ENCODE measurements around the gene RGS7. TPM values are rescaled to one million over a fixed set of nuclear protein-coding genes. Genes with fewer than 3 reads are reported as not detected.

RGS7 gene
- total RNA-seq, 6 experiments from 2014 or later = not detected

GRCh38 chr1:241375886-241376285 lies 18.9 kb upstream of the RGS7 start:
- H3K4me1 ChIP-seq = no peaks in the 10 kb centered on the region
- no peaks in the 10 kb centered on the region for H3K9me3 ChIP-seq
- no peaks in the 10 kb centered on the region for H3K27me3 ChIP-seq
- no peak for ATAC-seq
- TF ChIP-seq POLR2A (IDR thresholded peaks at IDR 0.05) = no peak
- TF ChIP-seq CTCF (IDR thresholded peaks at IDR 0.05) = no peak
- no peak overlapping the region for H3K27ac ChIP-seq
- no peak for DNase-seq
- 49% methylated on average over 3 of the region's 3 CpGs for WGBS (ENCODE audit: insufficient coverage, low coverage, low lambda C conversion rate, missing lambda C conversion rate)
- H3K4me3 ChIP-seq = no peak overlapping the region
- no peaks in the 10 kb centered on the region for H3K36me3 ChIP-seq
- intact Hi-C loops (cut with DNase I) = no loop called here

- no peak for ATAC-seq
- Histone ChIP-seq H3K9me3 (no peaks in the 10 kb centered on the region), H3K27ac (no peak overlapping the region), H3K27me3 (no peaks in the 10 kb centered on the region), H3K4me3 (no peak overlapping the region), H3K4me1 (no peaks in the 10 kb centered on the region), H3K36me3 (no peaks in the 10 kb centered on the region)
- no peak for DNase-seq
- TF ChIP-seq CTCF (IDR thresholded peaks at IDR 0.05) (no peak), POLR2A (IDR thresholded peaks at IDR 0.05) (no peak)
- WGBS (ENCODE audit: insufficient coverage, low coverage, low lambda C conversion rate, missing lambda C conversion rate) = 50% methylated on average over 4 of the region's 4 CpGs
- intact Hi-C loops (cut with DNase I) = no loop called here
Measured at GRCh38 chr1:241366196-241366595, 9.2 kb upstream of the RGS7 start.

- H3K36me3 ChIP-seq = no peaks in the 10 kb centered on the region
- intact Hi-C loops (cut with DNase I) = no loop called here
- no peak for TF ChIP-seq CTCF (IDR thresholded peaks at IDR 0.05)
- TF ChIP-seq POLR2A (IDR thresholded peaks at IDR 0.05) = no peak
- no peaks in the 10 kb centered on the region for H3K9me3 ChIP-seq
- H3K27ac ChIP-seq = no peak overlapping the region
- no peaks in the 10 kb centered on the region for H3K4me1 ChIP-seq
- no peak overlapping the region for H3K4me3 ChIP-seq
- WGBS (ENCODE audit: insufficient coverage, low coverage, low lambda C conversion rate, missing lambda C conversion rate) = 53% methylated on average over 4 of the region's 4 CpGs
- ATAC-seq = no peak
- no peak for DNase-seq
- H3K27me3 ChIP-seq = no peaks in the 10 kb centered on the region
Measured at GRCh38 chr1:241362350-241362749, 5.3 kb upstream of the RGS7 start.

- no peaks in the 10 kb centered on the region for H3K4me1 ChIP-seq
- 13% methylated on average over 19 of the region's 33 CpGs for WGBS (ENCODE audit: insufficient coverage, low coverage, low lambda C conversion rate, missing lambda C conversion rate)
- ATAC-seq = no peak
- no peak for TF ChIP-seq CTCF (IDR thresholded peaks at IDR 0.05)
- TF ChIP-seq POLR2A (IDR thresholded peaks at IDR 0.05) = no peak
- no peak overlapping the region for H3K27ac ChIP-seq
- peak overlapping the region in 1 of 3 donors; percentile 35 for H3K4me3 ChIP-seq
- intact Hi-C loops (cut with DNase I) = no loop called here
- H3K27me3 ChIP-seq = no peaks in the 10 kb centered on the region
- DNase-seq = no peak
- no peaks in the 10 kb centered on the region for H3K9me3 ChIP-seq
- H3K36me3 ChIP-seq = no peaks in the 10 kb centered on the region
Measured at GRCh38 chr1:241357366-241358340, 648 bp upstream of the RGS7 start.

Data from right lobe of liver (tissue), 6 donors.